SKM-1 treated with dmso at 0.1 percent for 144 hours (cell line): Measurements from ENCODE around the gene OR52D1.

Experiments
- DNase-seq: peaks from one replicate; lab custom pipeline; 2025; ENCODE audit not compliant: unreplicated experiment; lab: John Stamatoyannopoulos, UW

OR52D1 gene

GRCh38 chr11:5488385-5488784 lies at the start of gene OR52D1:
Gene OR52D1 (plus strand): TSS chr11:5488685. CDS start chr11:5488707, 22 bp downstream.
- no peak for DNase-seq

- DNase-seq, result no peak
These were observed 47.1 kb upstream of the OR52D1 start, which contains the start of gene OR51I1 for GRCh38 chr11:5441414-5441813. Gene OR51I1 (minus strand): TSS chr11:5441514. CDS start chr11:5441514, 0 bp downstream.

GRCh38 chr11:5443835-5444393 lies 44.6 kb upstream of the OR52D1 start:
- DNase-seq, result no peak

GRCh38 chr11:5449023-5449422 lies 39.5 kb upstream of the OR52D1 start, which contains the start of gene OR51I2:
Gene OR51I2 (plus strand): TSS chr11:5449323. CDS start chr11:5453489, 4,166 bp downstream.
- no peak for DNase-seq

- no peak for DNase-seq
These were observed 39.1 kb upstream of the OR52D1 start for GRCh38 chr11:5449432-5449831.

- DNase-seq, result no peak
These were observed 27.4 kb upstream of the OR52D1 start for GRCh38 chr11:5460983-5461621.

GRCh38 chr11:5467527-5467926 lies 21.0 kb upstream of the OR52D1 start:
- no peak for DNase-seq

GRCh38 chr11:5473921-5474320 lies 14.6 kb upstream of the OR52D1 start:
- DNase-seq, result no peak

- DNase-seq, result peak; percentile 13
These were observed 12.2 kb upstream of the OR52D1 start for GRCh38 chr11:5476186-5476819.

- DNase-seq, result no peak
These were observed 2.5 kb upstream of the OR52D1 start for GRCh38 chr11:5486003-5486402.

GRCh38 chr11:5486421-5486820 lies 2.1 kb upstream of the OR52D1 start:
- no peak for DNase-seq

- DNase-seq, result no peak
These were observed 414 bp downstream of the OR52D1 start for GRCh38 chr11:5488798-5489399.

GRCh38 chr11:5489576-5490357 lies 1.3 kb downstream of the OR52D1 start:
- DNase-seq, result no peak

GRCh38 chr11:5499671-5500070 lies 11.2 kb downstream of the OR52D1 start:
- DNase-seq, result no peak

GRCh38 chr11:5500393-5500801 lies 11.9 kb downstream of the OR52D1 start:
- DNase-seq, result no peak

GRCh38 chr11:5504403-5504921 lies 16.0 kb downstream of the OR52D1 start:
- DNase-seq, result no peak

- DNase-seq, result no peak
These were observed 17.0 kb downstream of the OR52D1 start for GRCh38 chr11:5505363-5506048.

- DNase-seq, result no peak
These were observed 18.9 kb downstream of the OR52D1 start for GRCh38 chr11:5507177-5507932.

GRCh38 chr11:5507933-5508305 lies 19.4 kb downstream of the OR52D1 start:
- no peak for DNase-seq

GRCh38 chr11:5508605-5509004 lies 20.1 kb downstream of the OR52D1 start:
- DNase-seq, result no peak
